NCI-H1048 (cell line): Measurements from ENCODE around the gene CD22.

Experiments
- DNase-seq: peaks from one replicate; lab custom pipeline; 2025; lab: John Stamatoyannopoulos, UW

CD22 gene

DNA sequence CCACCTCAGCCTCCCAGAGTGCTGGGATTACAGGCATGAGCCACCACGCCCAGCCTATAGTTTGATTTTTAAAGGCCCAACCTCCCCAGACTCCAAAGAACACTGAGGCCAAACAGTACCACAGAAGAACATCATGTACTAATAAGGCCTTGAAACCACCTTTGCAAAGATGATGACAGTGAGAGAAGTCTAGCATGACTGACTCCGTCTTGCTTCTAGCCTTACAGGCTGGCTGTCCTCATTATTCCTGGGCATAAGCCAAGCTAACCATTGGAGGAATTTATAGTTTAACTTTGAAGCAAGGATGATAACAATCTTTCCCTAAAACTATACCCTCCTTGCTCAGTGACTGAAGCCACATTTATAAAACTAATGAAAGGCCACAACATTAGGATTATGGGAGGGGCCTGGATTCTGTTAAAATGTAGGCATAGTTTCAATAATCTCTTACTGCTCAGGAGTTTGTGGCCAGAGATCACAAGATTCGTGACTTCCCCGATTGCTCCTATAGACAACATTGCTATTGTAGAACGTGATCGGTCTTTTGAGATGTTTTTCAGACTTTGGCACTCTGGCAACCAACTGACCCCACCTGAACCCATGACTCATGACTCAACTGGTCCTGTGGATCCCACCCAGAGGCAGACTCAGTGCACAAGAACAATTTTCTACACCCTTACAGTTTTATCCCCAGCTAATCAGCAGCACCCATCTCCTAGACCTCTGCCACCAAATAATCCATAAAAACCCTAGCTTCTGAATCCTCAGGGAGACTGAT, 59.5 kb downstream of the CD22 start:
- no peak for DNase-seq

DNA sequence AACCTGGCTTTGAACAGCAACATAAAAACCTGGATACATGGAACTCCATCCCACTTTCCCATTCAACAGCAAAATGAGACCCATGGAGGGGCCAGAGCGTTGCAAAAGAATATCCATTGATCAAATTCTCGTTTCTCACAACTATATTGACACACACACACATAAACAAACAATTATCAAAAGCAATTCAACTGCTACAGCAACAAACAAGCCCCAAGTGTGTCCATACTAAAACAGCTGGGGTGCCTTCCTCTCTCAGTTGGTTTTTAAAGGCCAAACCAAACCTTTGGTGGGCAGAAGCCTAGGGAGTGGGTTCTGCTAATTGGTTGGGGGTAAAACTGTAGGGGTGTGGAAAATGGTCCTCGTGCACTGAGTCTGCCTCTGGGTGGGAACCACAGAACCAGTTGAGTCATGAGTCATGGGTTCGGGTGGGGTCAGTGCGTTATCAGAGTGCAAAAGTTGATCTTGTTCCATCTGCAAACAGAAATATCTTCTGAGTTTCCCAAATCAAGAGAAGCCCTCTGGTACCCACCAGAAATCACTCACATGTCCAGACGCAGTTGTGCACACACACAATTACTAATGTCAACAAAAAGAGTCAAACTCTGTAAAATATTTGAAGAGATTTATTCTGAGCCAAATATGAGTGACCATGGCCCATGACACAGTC, 60.3 kb downstream of the CD22 start:
- DNase-seq, result no peak

DNA sequence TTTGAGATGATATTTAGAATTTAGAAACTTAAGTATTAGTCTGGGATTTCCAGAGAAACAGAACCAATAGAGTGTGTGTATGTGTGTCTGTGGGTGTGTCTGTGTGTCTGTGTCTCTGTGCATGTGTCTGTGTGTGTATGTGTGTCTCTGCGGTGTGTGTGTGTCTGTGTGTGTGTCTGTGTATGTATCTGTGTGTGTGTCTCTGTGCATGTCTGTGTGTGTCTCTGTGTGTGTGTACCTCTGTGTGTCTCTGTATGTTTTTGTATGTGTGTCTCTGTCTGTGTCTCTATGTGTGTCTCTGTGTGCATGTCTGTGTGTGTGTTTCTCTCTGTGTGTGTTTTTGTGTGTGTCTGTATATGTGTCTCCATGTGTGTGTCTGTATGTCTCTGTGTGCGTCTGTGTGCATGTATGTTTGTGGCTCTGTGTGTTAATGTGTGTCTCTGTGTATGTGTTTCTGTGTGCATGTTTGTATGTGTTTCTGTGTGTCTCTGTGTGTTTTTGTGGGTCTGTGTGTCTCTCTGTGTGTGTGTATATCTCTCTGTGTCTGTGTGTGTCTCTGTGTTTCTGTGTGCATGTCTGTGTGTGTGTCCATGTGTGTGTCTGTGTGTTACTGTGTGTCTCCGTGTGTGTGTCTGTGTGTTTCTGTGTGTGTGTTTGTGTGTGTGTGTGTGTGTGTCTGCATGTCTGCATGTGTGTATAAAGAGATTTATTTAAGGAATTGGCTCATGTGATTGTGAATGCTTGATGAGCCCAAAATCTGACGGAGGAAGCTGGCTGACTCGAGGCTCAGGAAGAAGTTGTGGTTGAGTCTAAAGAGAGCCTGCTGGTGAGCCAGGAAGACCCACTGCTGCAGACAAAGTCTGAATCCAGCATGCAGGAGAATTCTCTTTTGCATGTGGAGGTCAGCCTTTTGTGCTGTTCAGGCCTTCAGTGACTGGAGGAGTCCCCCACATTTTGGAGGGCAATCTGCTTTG, 64.0 kb downstream of the CD22 start:
- DNase-seq, result no peak

DNA sequence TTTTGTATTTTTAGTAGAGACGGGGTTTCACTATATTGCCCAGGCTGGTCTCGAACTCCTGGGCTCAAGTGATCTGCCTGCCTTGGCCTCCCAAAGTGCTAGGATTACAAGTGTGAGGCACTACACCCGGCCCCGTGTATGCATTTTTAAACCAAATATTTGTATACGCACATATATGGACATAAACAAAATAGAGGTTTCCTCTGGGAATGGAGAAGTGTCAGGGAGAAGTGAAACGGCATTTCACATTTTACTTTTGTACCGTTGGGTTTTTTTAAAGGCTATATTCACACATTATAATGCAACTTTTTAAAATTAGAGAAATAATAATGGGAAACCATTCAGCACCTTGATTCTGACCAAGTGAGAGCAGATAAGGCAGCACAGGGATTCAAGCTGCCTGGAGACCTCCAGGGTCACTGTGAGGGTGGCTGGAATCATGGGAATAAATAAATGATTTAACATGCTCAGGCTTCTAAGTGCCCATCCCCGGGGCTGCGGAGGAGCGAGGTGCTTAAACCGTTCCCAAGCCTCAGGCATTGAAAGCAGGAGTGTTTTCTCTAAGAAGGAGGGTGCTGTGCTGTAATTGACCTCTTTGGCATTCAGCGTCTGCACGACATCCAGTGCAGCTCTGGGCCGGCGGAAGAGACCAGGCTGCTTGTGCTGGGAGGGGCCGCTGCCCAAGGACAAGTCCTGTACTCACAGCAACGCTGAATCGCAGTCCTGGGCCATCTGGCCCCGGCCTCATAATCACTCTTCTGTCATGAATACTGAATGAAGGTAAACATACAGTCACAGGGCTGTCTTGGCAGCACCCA, 66.6 kb downstream of the CD22 start:
- DNase-seq, result no peak

DNA sequence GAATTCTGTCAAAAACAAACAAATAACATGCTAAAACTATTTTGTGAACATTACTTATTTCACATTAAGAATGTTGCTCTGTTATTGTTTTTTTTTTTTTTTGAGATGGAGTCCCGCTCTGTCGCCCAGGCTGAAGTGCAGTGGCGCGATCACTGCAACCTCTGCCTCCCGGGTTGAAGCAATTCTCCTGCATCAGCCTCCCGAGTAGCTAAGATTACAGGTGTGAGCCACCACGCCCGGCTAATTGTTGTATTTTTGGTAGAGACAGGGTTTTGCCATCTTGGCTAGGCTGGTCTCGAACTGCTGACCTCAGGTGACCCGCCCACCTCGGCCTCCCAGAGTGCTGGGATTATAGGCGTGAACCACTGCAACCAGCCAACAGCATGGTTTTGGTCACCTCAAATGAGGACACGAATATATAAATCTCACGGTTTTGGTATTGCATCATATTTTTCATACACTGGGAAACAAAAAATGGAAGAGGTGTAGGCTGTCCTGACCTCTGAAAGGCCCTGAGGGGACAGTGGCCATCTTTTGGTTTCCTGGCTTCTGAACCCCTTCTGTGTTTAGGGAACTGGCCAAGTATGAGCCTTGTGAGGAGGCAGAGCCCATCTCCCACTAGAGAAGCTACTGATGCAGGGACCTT, 67.4 kb downstream of the CD22 start:
- no peak for DNase-seq
